GM11168 (cell line): ENCODE data around the gene CCL4L2.
"Not testable (repeated sequence)": the region's sequence is repeated elsewhere in the genome, so short reads cannot be mapped to it uniquely, and the experiment has no call there.

ENCODE experiments used
- in situ Hi-C: fragments of 300-500 bp; cut with MboI; formaldehyde crosslinking; loops from one replicate; pipeline ENCODE4 v1.12.0; 2022; ENCODE audit warnings: low sequenced_read_pairs; ENCODE audit not compliant: unreplicated experiment

CCL4L2 gene

DNA sequence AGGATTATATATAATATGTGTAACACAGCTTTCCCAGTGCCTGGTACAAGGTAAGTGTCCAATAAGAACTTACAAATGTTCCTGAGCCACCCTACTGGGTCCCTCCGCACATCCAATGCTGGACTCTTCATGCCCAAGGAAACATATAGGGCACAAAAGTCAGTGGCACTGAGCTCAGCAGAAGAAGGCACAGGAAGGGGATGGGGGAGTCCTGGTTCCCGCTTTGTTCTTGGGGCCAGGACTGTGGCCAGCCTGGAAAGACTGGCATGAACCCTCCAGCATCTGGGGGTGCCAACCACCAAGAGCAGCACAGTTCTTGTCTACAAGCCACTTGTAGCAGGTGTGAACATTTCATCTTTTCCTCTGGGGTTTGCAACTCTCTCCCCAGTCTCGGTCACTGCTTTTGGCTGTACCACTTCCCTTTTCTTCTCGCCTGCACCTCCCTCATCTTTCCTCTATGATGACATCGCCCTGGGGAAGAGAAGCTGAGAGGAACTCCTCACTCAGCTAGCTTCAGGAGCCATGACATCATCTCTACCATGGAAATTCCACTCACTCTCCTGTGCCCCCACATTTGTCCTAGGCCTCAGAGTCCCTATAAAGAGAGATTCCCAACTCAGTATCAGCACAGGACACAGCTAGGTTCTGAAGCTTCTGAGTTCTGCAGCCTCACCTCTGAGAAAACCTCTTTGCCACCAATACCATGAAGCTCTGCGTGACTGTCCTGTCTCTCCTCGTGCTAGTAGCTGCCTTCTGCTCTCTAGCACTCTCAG is at the start of gene CCL4L2:
TSS of gene CCL4L2 (plus strand) at position 625 of the 773 bp plus-strand sequence.
- in situ Hi-C loops, result loop anchor here (10.0 to 25.0 kb wide), 2 partner anchors 236 to 277 kb away; partner anchors contain the start of gene ZNHIT3

DNA sequence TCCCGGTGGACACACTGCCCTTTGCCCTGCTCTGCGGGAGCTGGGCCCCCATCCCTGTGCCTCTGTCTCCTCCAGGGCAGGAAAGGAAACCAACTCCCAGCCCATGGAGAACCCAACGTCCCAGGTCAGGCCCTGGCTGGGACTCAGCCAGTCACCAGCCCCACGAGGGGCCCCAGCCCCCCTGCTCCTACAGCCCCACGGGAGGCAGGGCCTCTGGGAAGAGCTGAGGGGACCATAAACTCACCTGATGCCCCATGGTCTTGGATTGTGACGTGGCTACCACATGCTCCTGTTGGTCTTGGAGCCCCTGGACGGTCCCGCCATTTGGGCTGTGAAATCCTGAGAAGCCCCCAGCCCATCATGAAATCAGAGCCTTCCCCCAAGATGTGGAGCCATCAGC is 42.0 kb upstream of the CCL4L2 start:
- in situ Hi-C loops, result not testable (repeated sequence)

- in situ Hi-C loops, result not testable (repeated sequence)
These were observed 34.3 kb upstream of the CCL4L2 start, which contains the start of gene TBC1D3B for GRCh38 chr17:36176536-36176935. Gene TBC1D3B (minus strand): TSS chr17:36176636. CDS start chr17:36175050, 1,586 bp downstream.

DNA sequence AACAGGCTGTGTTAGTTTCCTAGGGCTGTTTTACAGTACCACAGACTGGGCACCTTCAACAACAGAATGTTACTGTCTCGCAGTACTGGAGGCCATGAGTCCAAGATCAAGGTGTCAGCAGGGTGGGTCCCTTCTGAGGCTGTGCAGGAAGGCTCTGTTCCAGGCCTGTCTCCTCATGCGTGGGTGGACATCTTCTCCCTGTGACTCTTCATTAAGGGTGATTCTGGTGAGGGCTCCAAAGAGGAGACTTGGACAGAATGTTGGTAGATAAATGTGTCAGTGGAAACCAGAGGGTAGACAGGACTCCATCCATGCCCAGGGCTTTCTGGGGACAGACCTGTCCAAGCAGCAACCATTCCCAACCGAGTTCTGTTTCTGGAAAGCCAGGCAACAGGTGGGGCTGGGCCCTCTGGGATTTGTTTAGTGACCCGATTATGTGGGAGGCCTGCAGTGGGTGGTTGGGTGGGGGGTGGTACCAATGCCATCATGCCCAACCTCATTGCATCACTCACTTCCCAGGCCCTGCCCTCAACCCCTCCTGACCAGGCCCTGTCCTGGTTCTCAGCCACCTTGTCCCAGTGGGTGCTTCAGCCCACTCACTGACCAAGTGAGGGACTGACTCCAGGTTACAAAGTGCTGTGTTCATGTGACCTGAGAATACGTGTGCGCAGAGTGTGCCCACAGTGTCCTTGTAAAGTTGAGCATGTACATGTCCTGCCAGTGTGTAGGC is 29.3 kb upstream of the CCL4L2 start:
- in situ Hi-C loops, result not testable (repeated sequence)

DNA sequence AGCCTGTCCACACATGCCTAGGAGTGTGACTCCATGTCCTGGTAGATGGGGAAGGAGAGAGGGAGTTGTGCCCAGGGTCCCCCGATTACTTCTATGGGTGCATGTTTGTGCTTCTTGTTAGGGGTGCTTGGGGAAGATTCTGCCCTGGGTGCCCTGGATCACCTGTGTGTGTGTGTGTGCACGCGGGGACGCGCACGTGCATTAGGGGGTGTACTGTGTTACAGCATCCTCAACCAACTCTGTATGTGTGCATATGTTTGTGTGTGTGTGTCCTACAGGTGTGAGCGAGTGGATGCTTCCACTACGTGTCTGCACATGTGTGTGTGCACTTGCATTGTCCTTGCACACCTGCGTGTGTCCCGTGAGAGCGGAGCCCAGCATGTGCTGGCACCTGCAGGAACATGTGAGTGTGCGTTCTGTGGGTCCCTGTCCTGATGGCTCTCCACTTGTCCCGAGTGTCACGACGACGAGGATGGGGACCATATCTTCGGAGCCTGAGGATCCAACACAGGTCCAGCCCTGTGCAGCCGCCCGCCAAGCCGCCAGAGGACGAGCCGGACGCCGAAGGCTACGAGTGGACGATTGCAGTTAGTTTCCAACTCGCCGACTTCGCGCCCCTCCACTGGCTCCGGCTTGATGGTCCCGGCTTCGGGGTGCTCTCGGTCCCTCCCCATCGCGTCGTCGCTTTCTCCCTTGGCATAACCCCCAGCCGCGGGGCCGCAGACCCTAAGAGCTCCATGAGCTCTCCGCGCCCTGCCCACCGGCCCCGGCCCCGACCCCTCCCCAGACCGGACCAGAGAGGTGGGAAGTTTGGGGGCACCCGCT is 28.5 kb upstream of the CCL4L2 start:
- in situ Hi-C loops, result no loop called here

- in situ Hi-C loops, result no loop called here
These were observed 27.6 kb upstream of the CCL4L2 start for GRCh38 chr17:36183001-36183971.

GRCh38 chr17:36184023-36184765 is 26.7 kb upstream of the CCL4L2 start:
- in situ Hi-C loops, result no loop called here

- in situ Hi-C loops, result no loop called here
These were observed 25.4 kb upstream of the CCL4L2 start for GRCh38 chr17:36185416-36185815.

- in situ Hi-C loops, result not testable (repeated sequence)
These were observed 23.8 kb upstream of the CCL4L2 start for GRCh38 chr17:36186810-36187763.

DNA sequence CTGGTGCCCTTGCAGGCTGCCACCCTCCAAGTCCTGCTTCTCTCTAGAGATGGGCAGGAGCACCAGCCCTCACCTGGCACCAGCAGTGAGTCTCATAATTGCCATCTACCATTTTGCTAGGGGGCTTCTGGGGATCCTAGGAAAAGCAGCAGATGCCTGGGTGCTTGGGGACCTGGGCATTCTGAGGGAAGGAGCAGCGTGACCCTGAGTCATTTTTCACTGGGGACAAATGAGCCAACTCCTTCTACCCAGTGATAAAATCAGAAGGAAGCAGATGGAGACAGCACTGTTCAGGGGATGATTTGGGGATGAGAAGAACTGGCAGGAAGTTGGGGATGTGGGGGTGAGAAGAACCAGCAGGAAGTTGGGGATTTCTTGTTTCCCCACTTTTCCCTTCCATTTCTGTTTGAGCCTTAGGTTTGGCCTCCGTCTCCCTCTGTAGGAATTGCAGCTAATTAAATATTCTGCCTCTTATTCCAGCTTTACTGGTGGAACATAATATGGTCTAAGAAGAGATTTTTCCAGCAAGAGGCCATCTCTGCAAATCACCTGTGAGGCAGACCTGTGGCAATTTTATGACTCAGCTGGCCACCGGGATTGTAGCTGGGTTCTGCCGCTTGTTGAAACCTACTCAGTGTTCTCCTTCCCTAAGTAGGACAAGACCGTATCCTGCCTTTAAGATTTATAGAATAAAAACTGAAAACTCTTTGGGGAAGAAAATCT is 22.8 kb upstream of the CCL4L2 start:
- in situ Hi-C loops, result not testable (repeated sequence)

DNA sequence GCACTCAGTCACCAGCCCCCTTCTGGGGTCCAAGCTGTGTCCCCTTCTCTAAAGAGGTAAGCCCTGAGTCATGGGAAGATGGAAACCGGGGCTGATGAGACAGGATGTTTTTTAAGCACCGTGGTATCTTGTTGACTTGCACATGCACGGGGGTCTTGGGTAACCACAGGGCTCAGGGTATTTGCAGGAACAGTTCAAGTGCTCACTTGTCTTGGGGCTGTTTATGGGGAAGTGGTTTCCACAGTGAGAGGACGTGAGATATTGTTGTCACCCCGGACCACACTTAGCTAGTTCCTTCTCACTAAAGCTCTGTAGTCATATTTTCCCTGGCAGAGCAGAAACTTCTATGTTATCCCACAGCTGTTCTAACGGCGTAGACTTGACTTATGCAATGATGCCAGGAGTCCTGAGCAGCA is 22.0 kb upstream of the CCL4L2 start:
- in situ Hi-C loops, result no loop called here

DNA sequence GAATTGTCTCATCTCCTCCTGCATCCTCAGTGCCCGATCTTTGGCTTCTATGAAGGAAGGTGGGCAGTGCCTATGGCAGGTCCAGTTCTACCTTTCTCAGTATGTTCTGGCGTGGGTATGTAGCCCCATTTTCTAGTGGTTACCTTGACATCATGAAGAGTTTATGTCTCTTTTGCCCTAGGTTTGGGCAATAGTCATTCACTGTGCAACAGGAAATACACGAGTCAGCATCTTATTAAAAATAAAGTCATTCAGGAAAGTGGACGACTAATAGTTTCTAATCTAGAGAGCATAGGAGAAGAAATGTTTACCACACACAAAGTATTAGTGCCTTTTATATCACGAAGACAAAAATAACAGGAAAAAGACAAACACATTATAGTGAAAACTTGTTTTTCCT is 20.9 kb upstream of the CCL4L2 start:
- in situ Hi-C loops, result loop anchor here (5.0 kb wide), 1 partner anchor 103 kb away; no protein-coding TSS in a partner anchor

DNA sequence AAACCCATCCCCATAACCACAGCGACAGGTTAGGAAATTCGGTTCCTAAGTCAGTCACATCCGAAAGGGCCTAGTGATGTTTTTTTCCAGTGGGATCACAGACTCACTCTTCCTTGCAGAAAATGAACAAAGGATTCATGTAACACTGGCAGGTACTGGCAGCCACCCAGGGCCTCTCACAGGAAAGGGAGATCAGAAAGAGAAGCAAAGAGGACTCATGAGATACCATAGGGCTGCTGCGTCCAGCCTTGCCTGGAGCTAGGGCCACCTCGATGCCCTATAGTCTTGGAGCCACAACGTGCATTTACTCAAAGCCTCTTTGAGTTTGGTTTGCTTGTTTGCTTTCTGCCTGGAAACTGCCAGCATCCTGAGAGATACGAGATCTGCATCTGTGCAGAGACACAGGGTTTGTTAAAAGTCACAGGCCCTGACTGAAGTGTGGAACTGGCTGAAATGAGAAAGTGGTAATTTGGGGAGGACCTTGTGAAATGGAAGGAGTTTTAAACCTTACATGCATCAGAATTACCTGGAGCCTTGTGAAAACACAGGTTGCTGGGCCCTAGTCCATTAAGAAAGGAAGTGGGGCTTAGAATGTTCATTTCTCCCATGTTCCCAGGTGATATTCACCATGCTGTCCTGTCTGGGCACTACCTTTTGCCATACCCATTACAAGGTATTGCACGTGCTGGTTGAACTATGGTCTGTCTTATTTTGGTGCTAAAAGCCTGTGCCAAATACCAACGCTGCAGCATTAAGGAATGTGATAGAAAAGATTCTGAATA is 20.1 kb upstream of the CCL4L2 start:
- in situ Hi-C loops, result loop anchor here (5.0 kb wide), 1 partner anchor 103 kb away; no protein-coding TSS in a partner anchor

DNA sequence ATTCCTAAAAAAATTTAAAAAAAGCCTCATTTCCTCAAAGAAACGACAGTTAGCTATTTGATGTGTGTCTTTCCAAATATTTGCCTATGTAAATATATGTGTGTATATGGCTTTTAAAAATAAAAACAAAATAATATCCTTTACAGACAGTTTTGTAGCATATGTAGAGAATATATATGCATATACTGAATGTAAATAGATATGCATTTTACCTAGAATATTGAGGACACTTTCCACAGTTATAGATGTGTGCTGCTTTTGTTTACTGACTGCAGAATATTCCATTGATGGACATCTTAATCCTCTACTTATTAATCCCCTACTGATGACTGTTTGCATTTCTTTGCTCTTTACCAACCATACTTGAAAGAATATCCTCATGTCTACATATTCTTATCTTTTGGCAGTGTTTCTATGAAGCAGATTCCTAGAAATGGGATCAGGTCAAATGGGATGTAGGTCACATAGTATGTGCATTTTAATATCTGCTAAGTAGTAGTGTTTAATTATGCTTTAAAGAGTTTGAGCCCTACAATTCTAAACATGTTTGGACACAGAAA is 17.6 kb upstream of the CCL4L2 start:
- in situ Hi-C loops, result loop anchor here (5.0 kb wide), 1 partner anchor 106 kb away; no protein-coding TSS in a partner anchor

- in situ Hi-C loops, result loop anchor here (5.0 kb wide), 1 partner anchor 107 kb away; no protein-coding TSS in a partner anchor
These were observed 16.6 kb upstream of the CCL4L2 start for GRCh38 chr17:36194147-36194831.
